Progenitor cell of endocrine pancreas (in vitro differentiated cells): ENCODE measurements around the gene ZNF746. TPM values are rescaled to one million over a fixed set of nuclear protein-coding genes. Genes with fewer than 3 reads are reported as not detected.

Experiments
- DNase-seq: peaks from one replicate; pipeline ENCODE4 v3.0.0; 2021; ENCODE audit warnings: low spot score; ENCODE audit not compliant: unreplicated experiment
- H3K27ac Mint-ChIP-seq: 2 replicates; pipeline ENCODE4 v1.8.0; 2021; ENCODE audit warnings: mild to moderate bottlenecking, moderate library complexity, mixed read lengths
- H3K27me3 Mint-ChIP-seq: 2 replicates; pipeline ENCODE4 v1.8.0; 2021; ENCODE audit warnings: mixed read lengths
- H3K36me3 Mint-ChIP-seq: 2 replicates; pipeline ENCODE4 v1.8.0; 2022; ENCODE audit warnings: mixed read lengths; ENCODE audit not compliant: insufficient read depth
- H3K4me1 Mint-ChIP-seq: 2 replicates; pipeline ENCODE4 v1.8.0; 2021; ENCODE audit warnings: low read depth, mixed read lengths
- H3K4me3 Mint-ChIP-seq: 2 replicates; pipeline ENCODE4 v1.8.0; 2021; ENCODE audit warnings: low read depth, mild to moderate bottlenecking, moderate library complexity, mixed read lengths
- H3K9me3 Mint-ChIP-seq: 2 replicates; pipeline ENCODE4 v1.8.0; 2021; ENCODE audit warnings: low read depth, mixed read lengths
- CTCF ChIP-seq: fragments of 200-600 bp; sonication (generic); IDR thresholded peaks from one replicate; pipeline ENCODE4 v1.5.0; 2021; ENCODE audit warnings: antibody characterized with exemption, mild to moderate bottlenecking; ENCODE audit not compliant: unreplicated experiment
- total RNA-seq: library from RNA; stranded (reverse); gene quantifications from 2 replicates; pipeline ENCODE4 v1.2.1, GENCODE V29; 2021

ZNF746 gene
- total RNA-seq, 1 donor from 2014 or later = 26.7 TPM

- Mint-ChIP-seq H3K36me3 (peaks cover 6% of the 10 kb centered on the region), H3K27me3 (peaks cover 3% of the 10 kb centered on the region), H3K4me1 (peaks cover 9% of the 10 kb centered on the region), H3K27ac (no peak overlapping the region), H3K4me3 (peak overlapping the region; percentile 45), H3K9me3 (no peaks in the 10 kb centered on the region)
- DNase-seq = no peak
- TF ChIP-seq CTCF = no peak
These were observed 37.8 kb downstream of the ZNF746 start for GRCh38 chr7:149459540-149460452.

- TF ChIP-seq CTCF = no peak
- Mint-ChIP-seq H3K9me3 (no peaks in the 10 kb centered on the region), H3K4me3 (peak overlapping the region; percentile 74), H3K27me3 (peaks cover 3% of the 10 kb centered on the region), H3K27ac (peak overlapping the region; percentile 62), H3K36me3 (peaks cover 9% of the 10 kb centered on the region), H3K4me1 (peaks cover 9% of the 10 kb centered on the region)
- DNase-seq = no peak
These were observed 38.4 kb downstream of the ZNF746 start for GRCh38 chr7:149459201-149459539.

GRCh38 chr7:149458235-149458634, 39.4 kb downstream of the ZNF746 start:
- Mint-ChIP-seq H3K9me3 (no peaks in the 10 kb centered on the region), H3K4me3 (peak overlapping the region; percentile 74), H3K27me3 (peaks cover 3% of the 10 kb centered on the region), H3K36me3 (peaks cover 9% of the 10 kb centered on the region), H3K4me1 (peaks cover 9% of the 10 kb centered on the region), H3K27ac (no peak overlapping the region)
- TF ChIP-seq CTCF = no peak
- no peak for DNase-seq

- Mint-ChIP-seq H3K4me3 (peak overlapping the region; percentile 74), H3K36me3 (peaks cover 10% of the 10 kb centered on the region), H3K4me1 (peaks cover 9% of the 10 kb centered on the region), H3K27ac (no peak overlapping the region), H3K9me3 (no peaks in the 10 kb centered on the region), H3K27me3 (peaks cover 3% of the 10 kb centered on the region)
- DNase-seq = no peak
- no peak for TF ChIP-seq CTCF
These were observed 39.8 kb downstream of the ZNF746 start for GRCh38 chr7:149457766-149458165.

GRCh38 chr7:149456506-149457421, 40.8 kb downstream of the ZNF746 start:
- H3K36me3 Mint-ChIP-seq = peaks cover 12% of the 10 kb centered on the region
- peak overlapping the region; percentile 2 for H3K27ac Mint-ChIP-seq
- peaks cover 9% of the 10 kb centered on the region for H3K4me1 Mint-ChIP-seq
- no peak for TF ChIP-seq CTCF
- no peaks in the 10 kb centered on the region for H3K9me3 Mint-ChIP-seq
- no peak for DNase-seq
- no peaks in the 10 kb centered on the region for H3K27me3 Mint-ChIP-seq
- no peak overlapping the region for H3K4me3 Mint-ChIP-seq
